GM18511 (cell line): ENCODE measurements around the gene TRIP11.

ENCODE experiments used
- ATAC-seq: cut with Tn5 transposase; IDR thresholded peaks from one replicate; pipeline ENCODE4 v1.9.1; 2021; ENCODE audit warnings: mild to moderate bottlenecking, moderate library complexity; ENCODE audit not compliant: unreplicated experiment

Gene TRIP11

DNA sequence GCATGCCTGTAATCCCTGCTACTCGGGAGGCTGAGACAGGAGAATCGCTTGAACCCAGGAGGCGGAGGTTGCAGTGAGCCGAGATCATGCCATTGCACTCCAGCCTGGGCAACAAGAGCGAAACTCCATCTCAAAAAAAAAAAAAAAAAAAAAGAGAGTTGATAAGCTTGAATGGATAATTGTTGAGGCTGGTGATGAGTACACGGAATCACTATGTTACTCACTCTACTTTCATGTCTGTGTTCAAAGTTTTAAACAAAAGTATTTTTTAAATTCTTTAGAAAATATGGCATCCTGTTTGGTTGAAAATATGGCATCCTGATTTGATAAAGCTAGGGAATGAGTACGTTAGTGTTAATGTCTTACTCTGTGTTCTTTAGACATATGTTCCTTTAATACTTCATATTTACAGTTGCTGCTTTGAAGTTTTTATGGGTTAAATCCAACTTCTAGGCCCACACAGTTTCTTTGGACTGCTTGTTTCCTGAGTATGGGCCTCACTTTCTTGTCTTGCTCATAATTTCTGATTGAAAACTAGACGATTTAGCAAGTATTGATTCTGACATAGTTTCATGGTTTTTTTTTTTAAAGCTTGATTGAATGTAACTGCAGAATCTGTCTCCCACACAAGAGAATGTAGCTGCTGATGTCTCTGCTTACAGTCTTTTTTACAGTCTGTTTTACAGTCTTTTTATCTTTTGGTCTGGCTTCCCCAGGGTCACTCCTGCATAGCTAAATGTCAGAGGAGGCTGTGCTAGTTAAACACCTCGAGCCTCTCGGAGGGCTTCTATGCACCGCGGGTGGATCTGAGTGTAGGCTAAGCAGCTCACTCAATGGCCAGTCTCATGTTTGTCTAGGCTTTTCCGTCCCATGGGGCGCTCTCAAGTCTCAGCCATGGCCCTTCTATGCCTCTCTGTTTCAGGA lies 78.3 kb downstream of the TRIP11 start:
- no peak for ATAC-seq

GRCh38 chr14:91957876-91958313 lies 82.0 kb downstream of the TRIP11 start:
- ATAC-seq = no peak

- ATAC-seq = no peak
These were observed 83.2 kb downstream of the TRIP11 start for GRCh38 chr14:91956616-91957015.

- no peak for ATAC-seq
These were observed 84.7 kb downstream of the TRIP11 start for GRCh38 chr14:91955168-91955567.

DNA sequence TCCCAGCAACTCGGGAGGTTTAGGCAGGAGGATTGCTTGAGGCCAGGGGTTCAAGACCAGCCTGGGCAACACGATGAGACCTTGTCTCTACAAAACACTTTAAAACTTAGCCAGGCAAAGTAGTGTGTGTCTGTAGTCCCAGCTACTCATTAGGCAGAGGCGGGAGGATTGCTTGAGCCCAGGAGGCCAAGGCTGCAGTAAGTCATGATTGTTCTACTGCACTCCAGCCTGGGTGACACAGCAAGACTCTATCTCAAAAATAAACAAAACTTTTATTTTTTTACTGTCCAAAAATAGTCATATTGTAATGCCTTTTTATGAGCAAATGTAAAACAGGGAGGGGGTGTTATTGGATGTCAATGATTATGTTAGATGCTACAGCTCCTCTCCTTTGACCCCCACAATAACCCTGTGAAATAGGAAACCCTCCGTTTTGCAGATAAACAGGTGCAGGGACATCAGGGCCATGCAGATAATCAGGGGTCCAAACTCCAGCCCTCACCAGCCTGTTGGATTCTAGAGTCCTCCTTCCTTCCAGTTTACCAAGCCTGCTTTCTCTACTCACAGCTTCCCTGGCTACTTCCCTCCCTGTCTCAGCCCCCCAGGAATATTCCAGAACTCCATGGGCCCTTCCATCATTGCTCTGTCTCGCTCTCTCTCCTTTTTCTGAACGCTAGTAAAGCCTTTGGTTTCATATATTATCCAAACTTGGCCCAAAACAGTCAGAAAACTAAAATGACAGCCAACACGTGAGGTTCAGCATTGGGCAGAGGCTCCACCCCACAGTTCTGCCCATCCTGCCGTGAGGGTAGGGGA lies 86.5 kb downstream of the TRIP11 start:
- ATAC-seq = no peak

GRCh38 chr14:91947475-91948184 lies 92.2 kb downstream of the TRIP11 start, which contains the start of gene FBLN5:
Gene FBLN5 (minus strand): TSS chr14:91947694. CDS start chr14:91947229, 465 bp downstream.
- no peak for ATAC-seq

- no peak for ATAC-seq
These were observed 93.0 kb downstream of the TRIP11 start for GRCh38 chr14:91946622-91947474.

- no peak for ATAC-seq
These were observed 93.9 kb downstream of the TRIP11 start for GRCh38 chr14:91945751-91946621.

GRCh38 chr14:91942946-91943345 lies 96.9 kb downstream of the TRIP11 start:
- no peak for ATAC-seq

DNA sequence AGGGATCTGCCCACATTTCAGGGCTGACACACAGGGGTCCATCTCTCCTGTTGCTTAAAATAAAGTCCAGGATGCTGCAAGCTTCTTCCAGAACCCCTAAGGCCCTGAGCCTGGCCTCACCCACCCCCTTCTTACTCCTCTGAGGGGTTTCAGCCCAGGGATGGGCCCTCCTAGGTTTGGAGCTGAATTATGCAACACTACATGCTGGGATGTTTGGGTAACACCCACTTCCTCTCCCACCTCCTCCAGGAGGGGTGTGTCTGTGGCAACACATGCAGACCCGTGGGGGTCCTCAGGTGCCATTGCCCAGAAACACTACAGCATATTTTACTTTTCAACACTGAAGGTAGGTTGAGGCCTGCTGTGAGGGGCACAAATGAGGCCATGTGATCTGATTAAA lies 97.7 kb downstream of the TRIP11 start:
- no peak for ATAC-seq

DNA sequence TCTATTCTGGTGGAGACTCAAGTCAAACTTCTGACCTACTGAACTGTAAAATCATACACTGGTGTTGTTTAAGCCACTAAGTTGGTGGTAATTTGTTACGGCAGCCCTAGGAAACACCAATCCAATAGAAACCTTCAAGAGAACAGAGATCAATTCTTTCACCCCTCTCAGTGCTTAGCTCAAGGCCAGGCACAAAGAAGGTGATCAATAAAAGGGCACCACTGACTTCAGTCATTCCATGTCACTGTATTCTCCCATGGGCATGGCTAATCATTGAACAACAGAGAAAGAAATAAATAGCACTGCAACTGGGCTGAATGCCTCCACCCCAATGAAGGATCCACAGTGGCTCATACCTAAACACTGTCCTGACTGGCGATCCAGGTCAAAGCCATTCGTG lies 99.7 kb downstream of the TRIP11 start:
- ATAC-seq = no peak

DNA sequence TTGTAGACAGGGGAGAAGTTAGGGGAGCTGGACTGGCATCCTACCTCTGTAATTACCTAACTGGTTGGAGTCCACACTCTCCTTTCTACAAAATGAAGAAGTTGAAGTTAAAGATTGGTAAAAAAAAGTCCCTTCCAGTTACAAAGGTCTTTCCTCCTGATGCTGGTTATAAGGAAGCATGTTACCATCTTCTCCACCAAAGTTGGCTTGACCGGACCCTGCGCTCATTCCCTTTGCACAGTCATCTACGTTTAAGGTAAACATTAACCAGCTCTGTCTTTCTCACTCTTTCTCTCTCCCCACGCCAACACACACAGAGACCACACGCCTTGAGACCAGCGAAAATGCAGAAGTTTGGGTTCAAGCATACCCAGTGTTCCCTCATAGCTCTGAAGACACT lies 104.3 kb downstream of the TRIP11 start:
- no peak for ATAC-seq

DNA sequence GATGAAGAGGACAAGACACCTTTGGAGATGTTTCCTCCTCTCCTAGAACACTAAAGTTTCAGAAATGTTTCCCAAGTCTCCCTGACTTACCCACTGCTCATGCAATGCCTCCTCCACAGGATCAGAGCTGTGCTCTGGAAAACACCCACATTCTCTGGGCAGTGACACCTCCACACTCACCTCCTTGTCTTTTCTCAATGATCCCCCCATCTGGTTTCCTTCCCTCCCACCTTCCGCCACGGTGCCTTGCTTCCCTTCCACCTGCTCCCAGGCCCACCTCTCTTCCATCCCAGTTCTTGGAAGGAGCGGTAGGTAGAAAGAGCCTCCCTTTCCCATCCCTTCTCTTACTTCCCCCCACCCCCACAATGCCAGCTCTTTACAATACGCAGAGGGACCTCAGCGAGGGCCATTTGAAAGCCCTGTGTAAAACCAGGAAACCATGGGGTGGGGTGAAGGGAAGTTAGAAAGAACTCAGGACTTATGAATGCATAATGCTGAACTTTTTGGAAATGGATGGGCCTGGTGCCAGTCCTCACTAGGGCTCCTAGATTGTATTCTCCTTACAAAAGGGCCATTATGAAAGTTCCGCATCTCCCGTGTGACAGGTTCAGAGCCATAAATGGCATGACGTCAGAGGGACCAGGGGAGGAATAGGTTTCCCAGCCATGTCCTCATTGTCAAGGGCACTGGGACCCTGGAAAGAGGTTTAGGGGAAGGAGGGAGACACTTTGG lies 105.1 kb downstream of the TRIP11 start:
- no peak for ATAC-seq

- ATAC-seq = no peak
These were observed 108.3 kb downstream of the TRIP11 start for GRCh38 chr14:91931478-91932088.

DNA sequence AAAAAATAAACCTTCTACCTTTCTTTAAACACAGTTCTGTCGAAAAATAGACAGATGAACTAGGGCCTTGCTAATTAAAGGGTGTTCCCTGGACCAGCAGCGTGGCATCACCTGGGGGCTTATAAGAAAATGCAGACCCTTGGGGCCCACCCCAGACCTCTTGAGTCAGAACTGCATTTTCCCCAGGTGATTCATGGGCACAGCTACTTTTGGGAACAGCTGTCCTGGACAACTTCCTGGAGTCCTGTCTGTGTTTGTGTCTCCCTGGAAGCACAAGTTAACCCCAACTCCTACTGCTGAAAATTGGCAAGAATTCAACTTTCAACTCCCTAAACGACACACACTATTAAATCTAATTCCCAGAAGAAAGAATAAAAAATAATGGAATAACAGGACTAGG lies 110.2 kb downstream of the TRIP11 start:
- no peak for ATAC-seq

DNA sequence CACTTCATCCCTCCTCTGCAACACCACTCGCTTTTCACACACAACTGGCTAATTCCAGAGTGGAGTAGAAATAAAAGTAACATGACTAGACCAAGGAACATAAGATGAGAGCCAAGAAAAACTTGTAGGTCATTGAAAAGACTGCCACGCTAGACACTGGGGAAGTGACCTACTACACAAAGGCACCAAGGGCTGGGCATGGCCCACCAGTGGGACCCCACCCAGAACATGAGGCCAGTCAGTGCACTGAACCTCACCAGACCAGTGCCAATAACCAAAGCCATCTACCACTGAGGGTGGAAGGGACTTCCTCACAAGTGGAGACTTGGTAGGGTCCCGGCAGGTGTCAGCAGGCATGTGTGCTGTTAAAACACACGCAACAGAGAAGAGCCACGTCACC lies 112.1 kb downstream of the TRIP11 start:
- no peak for ATAC-seq

- no peak for ATAC-seq
These were observed 112.7 kb downstream of the TRIP11 start for GRCh38 chr14:91927191-91927590.
